ENCODE measurements around the gene MYO9A. TPM values are rescaled to one million over a fixed set of nuclear protein-coding genes. Genes with fewer than 3 reads are reported as not detected.

MYO9A gene
- total and polyA plus RNA-seq, 10 of the 15 experiments (the other 5 are each of a cell fraction or from before 2014, with no cell fraction given) = 3.3 to 25.3 (median 12.2) TPM

- ChIA-PET POLR2A (no interaction called here), CTCF (interaction anchor here (0.6 kb wide), 1 partner anchor 9 kb away, joined by 4 read pairs; no protein-coding TSS in a partner anchor), SMC1A (ENCODE audit: uncharacterized antibody, unreplicated experiment) (no interaction called here), RAD21 (ENCODE audit: unreplicated experiment) (interaction anchor here (0.6 kb wide), 1 partner anchor 168 kb away, joined by 3 read pairs; no protein-coding TSS in a partner anchor)
- FAIRE-seq (no peak), ATAC-seq (no peak), DNase-seq (ENCODE audit: low read depth, low spot score) (no peak)
- Histone ChIP-seq H3K4me2 (ENCODE audit: control insufficient read depth, insufficient read depth) (no peak overlapping the region), H3K27ac (ENCODE audit: control insufficient read depth, insufficient read depth) (no peak overlapping the region), H3K79me2 (ENCODE audit: control insufficient read depth, insufficient read depth, low read length) (no peaks in the 10 kb centered on the region), H4K20me1 (ENCODE audit: control insufficient read depth, insufficient read depth) (no peaks in the 10 kb centered on the region), H3K9me3 (replicated peaks; ENCODE audit: control insufficient read depth, insufficient read depth, low read length) (no peaks in the 10 kb centered on the region), H3K9ac (ENCODE audit: control insufficient read depth, insufficient read depth, low read length) (no peak overlapping the region), H2AFZ (ENCODE audit: control insufficient read depth, low read depth, low read length) (no peak overlapping the region), H3K4me3 (no peak overlapping the region), H3K4me1 (ENCODE audit: control insufficient read depth, insufficient read depth, low read length) (peaks cover 12% of the 10 kb centered on the region), H3K27me3 (replicated peaks in 1 of 2; ENCODE audit: control insufficient read depth in 2 of 2, insufficient read depth in 2 of 2, low read length in 1 of 2) (no peaks in the 10 kb centered on the region), H3K36me3 (ENCODE audit: control insufficient read depth in 2 of 2, insufficient read depth in 2 of 2, low read length in 1 of 2) (no peaks in the 10 kb centered on the region; a peak in 1 of 4 replicates)
- TF ChIP-seq NKRF (conservative IDR thresholded peaks at IDR 0.05) (no peak), KLF5 (IDR thresholded peaks at IDR 0.05; ENCODE audit: partially characterized antibody) (no peak), TARDBP (IDR thresholded peaks at IDR 0.05; ENCODE audit: borderline replicate concordance) (no peak), TCF7 (IDR thresholded peaks at IDR 0.05; ENCODE audit: borderline replicate concordance) (no peak), ZNF207 (IDR thresholded peaks at IDR 0.05; ENCODE audit: borderline replicate concordance) (no peak), RUNX3 (IDR thresholded peaks at IDR 0.05; ENCODE audit: low read length) (no peak), BACH1 (IDR thresholded peaks at IDR 0.05; ENCODE audit: borderline replicate concordance) (no peak), JUNB (IDR thresholded peaks at IDR 0.05) (no peak), POU2F2 (IDR thresholded peaks at IDR 0.05; ENCODE audit: borderline replicate concordance, low read depth, low read length) (no peak), SUZ12 (IDR thresholded peaks at IDR 0.05; ENCODE audit: unreplicated experiment) (no peak), CREM (IDR thresholded peaks at IDR 0.05; ENCODE audit: low read depth) (no peak), BCL11A (IDR thresholded peaks at IDR 0.05; ENCODE audit: low read depth, low read length) (no peak)
- TF ChIP-seq, protein P1, sequence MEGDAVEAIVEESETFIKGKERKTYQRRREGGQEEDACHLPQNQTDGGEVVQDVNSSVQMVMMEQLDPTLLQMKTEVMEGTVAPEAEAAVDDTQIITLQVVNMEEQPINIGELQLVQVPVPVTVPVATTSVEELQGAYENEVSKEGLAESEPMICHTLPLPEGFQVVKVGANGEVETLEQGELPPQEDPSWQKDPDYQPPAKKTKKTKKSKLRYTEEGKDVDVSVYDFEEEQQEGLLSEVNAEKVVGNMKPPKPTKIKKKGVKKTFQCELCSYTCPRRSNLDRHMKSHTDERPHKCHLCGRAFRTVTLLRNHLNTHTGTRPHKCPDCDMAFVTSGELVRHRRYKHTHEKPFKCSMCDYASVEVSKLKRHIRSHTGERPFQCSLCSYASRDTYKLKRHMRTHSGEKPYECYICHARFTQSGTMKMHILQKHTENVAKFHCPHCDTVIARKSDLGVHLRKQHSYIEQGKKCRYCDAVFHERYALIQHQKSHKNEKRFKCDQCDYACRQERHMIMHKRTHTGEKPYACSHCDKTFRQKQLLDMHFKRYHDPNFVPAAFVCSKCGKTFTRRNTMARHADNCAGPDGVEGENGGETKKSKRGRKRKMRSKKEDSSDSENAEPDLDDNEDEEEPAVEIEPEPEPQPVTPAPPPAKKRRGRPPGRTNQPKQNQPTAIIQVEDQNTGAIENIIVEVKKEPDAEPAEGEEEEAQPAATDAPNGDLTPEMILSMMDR (IDR thresholded peaks at IDR 0.05 in 2 of 3, conservative IDR thresholded peaks at IDR 0.05 in 1 of 3; ENCODE audit: control insufficient read depth in 2 of 3, extremely low read depth in 1 of 3, insufficient read depth in 1 of 3, low read depth in 3 of 3, low read length in 3 of 3) = no peak
- 87% methylated on average over 1 of the region's 1 CpG for WGBS (ENCODE audit: insufficient coverage, insufficient replicate concordance, low lambda C conversion rate, missing lambda C conversion rate)
- in situ Hi-C loops (cut with MboI) = no loop called here
- BruUV-seq (replicated peaks) = no TSS peak
- intact Hi-C loops (cut with micrococcal nuclease; ENCODE audit: unreplicated experiment) = no loop called here
Observed at GRCh38 chr15:71889947-71890346, 228.0 kb downstream of the MYO9A start.

All from GM12878 (cell line).